H9 (cell line): ENCODE data around the gene ATPAF2. TPM values are rescaled to one million over a fixed set of nuclear protein-coding genes. Genes with fewer than 3 reads are reported as not detected.
A peak's percentile ranks its signal among the peaks of the same experiment; 100 is the strongest.

ENCODE experiments used
- DNase-seq: peaks from one replicate; pipeline ENCODE4 v3.0.0-alpha.2; 2017
- H2AFZ ChIP-seq: one replicate; pipeline ENCODE4 v1.6.1; 2013; ENCODE audit warnings: mild to moderate bottlenecking, low read length, control low read depth, moderate library complexity
- H2AK5ac ChIP-seq: 2 replicates; pipeline ENCODE4 v1.6.1; 2013; ENCODE audit warnings: low read length, control low read depth, mixed read lengths; ENCODE audit not compliant: insufficient read length
- H2BK120ac ChIP-seq: one replicate; pipeline ENCODE4 v1.6.1; 2013; ENCODE audit warnings: low read depth, mild to moderate bottlenecking, low read length, control low read depth, inconsistent platforms; ENCODE audit not compliant: poor library complexity, severe bottlenecking
- H2BK12ac ChIP-seq: 2 replicates; pipeline ENCODE4 v1.6.1; 2013; ENCODE audit warnings: low read length, control low read depth, mixed read lengths, low read depth; ENCODE audit not compliant: insufficient read length
- H2BK15ac ChIP-seq: 2 replicates; pipeline ENCODE4 v1.6.1; 2013; ENCODE audit warnings: low read depth, low read length, control low read depth
- H2BK20ac ChIP-seq: one replicate; pipeline ENCODE4 v1.6.1; 2013; ENCODE audit warnings: low read depth, mild to moderate bottlenecking, low read length, control low read depth, inconsistent platforms; ENCODE audit not compliant: poor library complexity, severe bottlenecking
- H2BK5ac ChIP-seq: 2 replicates; pipeline ENCODE4 v1.6.1; 2013; ENCODE audit warnings: low read length, control low read depth, mixed read lengths; ENCODE audit not compliant: insufficient read length
- H3K14ac ChIP-seq: 2 replicates; pipeline ENCODE4 v1.6.1; 2013; ENCODE audit warnings: low read length, control low read depth; ENCODE audit not compliant: insufficient read depth
- H3K18ac ChIP-seq: 2 replicates; pipeline ENCODE4 v1.6.1; 2013; ENCODE audit warnings: low read depth, mild to moderate bottlenecking, mixed read lengths, low read length, control low read depth; ENCODE audit not compliant: insufficient read length
- H3K23ac ChIP-seq: 2 replicates; pipeline ENCODE4 v1.6.1; 2013; ENCODE audit warnings: low read length, control low read depth, mixed read lengths, low read depth; ENCODE audit not compliant: insufficient read length
- H3K23me2 ChIP-seq: 2 replicates; pipeline ENCODE4 v1.6.1; 2013; ENCODE audit warnings: low read depth, mild to moderate bottlenecking, mixed read lengths, low read length, control low read depth; ENCODE audit not compliant: insufficient read length, poor library complexity, severe bottlenecking
- H3K27ac ChIP-seq: 2 replicates; pipeline ENCODE4 v1.5.1; 2013; ENCODE audit warnings: low read length, control low read depth, mixed read lengths, low read depth; ENCODE audit not compliant: insufficient read length
- H3K27me3 ChIP-seq: 2 replicates; pipeline ENCODE4 v1.6.1; 2013; ENCODE audit warnings: low read length, control low read depth, inconsistent platforms; ENCODE audit not compliant: insufficient read depth
- H3K4ac ChIP-seq: 2 replicates; pipeline ENCODE4 v1.6.1; 2013; ENCODE audit warnings: low read depth, mild to moderate bottlenecking, control low read depth, inconsistent platforms, low read length, moderate library complexity
- H3K4me1 ChIP-seq: 2 replicates; pipeline ENCODE4 v1.6.1; 2013; ENCODE audit warnings: low read length, control low read depth, inconsistent platforms; ENCODE audit not compliant: insufficient read depth
- H3K4me2 ChIP-seq: 2 replicates; pipeline ENCODE4 v1.6.1; 2013; ENCODE audit warnings: low read length, control low read depth, mixed read lengths; ENCODE audit not compliant: insufficient read length, insufficient read depth
- H3K56ac ChIP-seq: 2 replicates; pipeline ENCODE4 v1.6.1; 2013; ENCODE audit warnings: low read depth, mild to moderate bottlenecking, mixed read lengths, low read length, control low read depth; ENCODE audit not compliant: insufficient read length
- H3K79me1 ChIP-seq: 2 replicates; pipeline ENCODE4 v1.6.1; 2013; ENCODE audit warnings: low read depth, mild to moderate bottlenecking, moderate library complexity, low read length, control low read depth, inconsistent platforms; ENCODE audit not compliant: insufficient read depth, poor library complexity, severe bottlenecking
- H3K79me2 ChIP-seq: 2 replicates; pipeline ENCODE4 v1.6.1; 2013; ENCODE audit warnings: low read length, control low read depth, inconsistent platforms; ENCODE audit not compliant: insufficient read depth
- H3K9ac ChIP-seq: 2 replicates; pipeline ENCODE4 v1.6.1; 2013; ENCODE audit warnings: low read length, control low read depth, mixed read lengths; ENCODE audit not compliant: insufficient read length; ENCODE audit errors: extremely low read depth
- H3K9me3 ChIP-seq: one replicate; pipeline ENCODE4 v1.6.1; 2013; ENCODE audit warnings: low read depth, low read length, inconsistent platforms; ENCODE audit not compliant: control insufficient read depth
- H3T11ph ChIP-seq: one replicate; pipeline ENCODE4 v1.6.1; 2013; ENCODE audit warnings: mild to moderate bottlenecking, low read length, control low read depth, inconsistent platforms
- H4K20me1 ChIP-seq: one replicate; pipeline ENCODE4 v1.6.1; 2013; ENCODE audit not compliant: control insufficient read depth, insufficient read length, insufficient read depth
- H4K5ac ChIP-seq: 2 replicates; pipeline ENCODE4 v1.6.1; 2013; ENCODE audit warnings: low read depth, mild to moderate bottlenecking, mixed read lengths, low read length, control low read depth; ENCODE audit not compliant: insufficient read length
- H4K8ac ChIP-seq: replicated peaks from 2 replicates; pipeline ENCODE4 v1.6.1; 2013; ENCODE audit warnings: low read length, control low read depth, mixed read lengths, low read depth; ENCODE audit not compliant: insufficient read length
- H4K91ac ChIP-seq: 2 replicates; pipeline ENCODE4 v1.6.1; 2013; ENCODE audit warnings: low read depth, mild to moderate bottlenecking, moderate library complexity, mixed read lengths, low read length, control low read depth; ENCODE audit not compliant: insufficient read length
- H3K27ac Mint-ChIP-seq, 3 experiments: 2 replicates in 2 of 3; 3 replicates in 1 of 3; pipeline ENCODE4 v1.8.0; 2020 to 2021; ENCODE audit warnings: mixed read lengths in 3 of 3, mild to moderate bottlenecking in 1 of 3, moderate library complexity in 1 of 3
- H3K27me3 Mint-ChIP-seq: 2 replicates; pipeline ENCODE4 v1.8.0; 2021; ENCODE audit warnings: low read depth, mild to moderate bottlenecking, moderate library complexity, mixed read lengths
- H3K36me3 Mint-ChIP-seq, 3 experiments: 2 replicates in 2 of 3; 3 replicates in 1 of 3; pipeline ENCODE4 v1.8.0; 2020 to 2021; ENCODE audit warnings: low read depth in 3 of 3, mixed read lengths in 3 of 3; ENCODE audit not compliant: insufficient read depth in 1 of 3
- H3K4me1 Mint-ChIP-seq, 2 experiments: 2 replicates each; pipeline ENCODE4 v1.8.0; 2020; ENCODE audit warnings: mixed read lengths in 2 of 2
- H3K4me3 Mint-ChIP-seq, 2 experiments: 2 replicates in 1 of 2; 3 replicates in 1 of 2; pipeline ENCODE4 v1.8.0; 2020 to 2021; ENCODE audit warnings: mild to moderate bottlenecking in 2 of 2, mixed read lengths in 2 of 2, moderate library complexity in 1 of 2
- H3K9me3 Mint-ChIP-seq, 2 experiments: 2 replicates in 1 of 2; 3 replicates in 1 of 2; pipeline ENCODE4 v1.8.0; 2020; ENCODE audit warnings: mild to moderate bottlenecking in 2 of 2, mixed read lengths in 2 of 2, moderate library complexity in 1 of 2
- WGBS: extraction: QIAGEN DNeasy Blood & Tissue Kit; methylation state at CpG from one replicate; pipeline ENCODE4 v1.1.7; 2013; ENCODE audit warnings: missing lambda C conversion rate, low lambda C conversion rate, mixed read lengths; ENCODE audit not compliant: insufficient read length; ENCODE audit errors: extremely low coverage; 5-methylcytosine and 5-hydroxymethylcytosine counted together
- total RNA-seq: library from RNA; stranded (reverse); gene quantifications from 2 replicates; pipeline ENCODE4 v1.2.1, GENCODE V29; 2021
- TF ChIP-seq, protein P1 (sequence below): fragments of 200-600 bp; sonication (generic); conservative IDR thresholded peaks from 3 replicates; pipeline ENCODE4 v1.8.0; 2021; ENCODE audit warnings: antibody characterized with exemption, mild to moderate bottlenecking

Gene ATPAF2
- total RNA-seq, 1 experiment from 2014 or later: 21.4 TPM

DNA sequence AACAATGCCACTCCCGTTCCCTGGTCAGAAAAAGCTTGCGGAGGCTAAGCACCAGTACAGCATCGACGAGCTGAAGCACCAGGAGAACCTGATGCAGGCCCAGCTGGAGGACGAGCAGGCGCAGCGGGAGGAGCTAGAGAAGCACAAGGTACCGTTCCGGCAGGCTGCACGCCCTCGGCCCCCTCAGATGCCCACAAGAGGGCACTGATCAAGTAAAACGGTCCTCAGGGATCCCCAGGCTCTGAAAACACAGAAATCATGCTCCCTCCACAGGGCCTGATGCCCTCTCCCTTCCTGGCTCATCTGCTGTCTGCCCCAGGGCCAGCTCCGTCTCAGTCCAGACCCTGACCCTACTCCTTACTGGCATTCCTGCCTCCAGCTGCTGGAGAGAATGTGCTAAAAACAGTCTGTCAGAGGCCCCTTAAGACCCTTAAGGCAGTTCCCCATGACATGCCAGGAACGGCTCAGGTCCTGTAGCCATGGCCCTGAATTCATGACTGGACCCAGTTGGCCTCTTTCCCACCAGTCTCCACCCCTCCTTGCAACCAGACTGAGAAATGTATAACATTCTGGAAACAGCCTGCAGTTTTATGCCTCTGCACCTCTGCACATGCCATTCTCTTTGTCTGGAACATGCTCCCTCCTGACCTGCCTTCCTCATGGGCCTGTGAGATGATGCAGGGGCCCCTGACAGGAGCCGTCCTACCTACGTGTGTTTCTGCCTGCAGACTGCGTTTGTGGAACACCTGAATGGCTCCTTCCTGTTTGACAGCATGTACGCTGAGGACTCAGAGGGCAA, 44.5 kb downstream of the ATPAF2 start:
- H3K4ac ChIP-seq: no peak overlapping the region
- no peaks in the 10 kb centered on the region for H3K4me1 ChIP-seq
- H3K79me2 ChIP-seq: no peaks in the 10 kb centered on the region
- no peak overlapping the region for H2BK15ac ChIP-seq
- H3K4me1 Mint-ChIP-seq: peaks cover 2 to 5% of the 10 kb centered on the region in 2 experiments; a peak in 1 of 4 replicates
- TF ChIP-seq, protein P1, sequence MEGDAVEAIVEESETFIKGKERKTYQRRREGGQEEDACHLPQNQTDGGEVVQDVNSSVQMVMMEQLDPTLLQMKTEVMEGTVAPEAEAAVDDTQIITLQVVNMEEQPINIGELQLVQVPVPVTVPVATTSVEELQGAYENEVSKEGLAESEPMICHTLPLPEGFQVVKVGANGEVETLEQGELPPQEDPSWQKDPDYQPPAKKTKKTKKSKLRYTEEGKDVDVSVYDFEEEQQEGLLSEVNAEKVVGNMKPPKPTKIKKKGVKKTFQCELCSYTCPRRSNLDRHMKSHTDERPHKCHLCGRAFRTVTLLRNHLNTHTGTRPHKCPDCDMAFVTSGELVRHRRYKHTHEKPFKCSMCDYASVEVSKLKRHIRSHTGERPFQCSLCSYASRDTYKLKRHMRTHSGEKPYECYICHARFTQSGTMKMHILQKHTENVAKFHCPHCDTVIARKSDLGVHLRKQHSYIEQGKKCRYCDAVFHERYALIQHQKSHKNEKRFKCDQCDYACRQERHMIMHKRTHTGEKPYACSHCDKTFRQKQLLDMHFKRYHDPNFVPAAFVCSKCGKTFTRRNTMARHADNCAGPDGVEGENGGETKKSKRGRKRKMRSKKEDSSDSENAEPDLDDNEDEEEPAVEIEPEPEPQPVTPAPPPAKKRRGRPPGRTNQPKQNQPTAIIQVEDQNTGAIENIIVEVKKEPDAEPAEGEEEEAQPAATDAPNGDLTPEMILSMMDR: peak; percentile 78
- no peak overlapping the region for H4K5ac ChIP-seq
- no peak overlapping the region for H3K9ac ChIP-seq
- no peak overlapping the region for H2AK5ac ChIP-seq
- no peak overlapping the region for H3K4me3 Mint-ChIP-seq
- H2BK12ac ChIP-seq: no peak overlapping the region
- H3K27ac Mint-ChIP-seq: no peak overlapping the region
- H4K91ac ChIP-seq: no peak overlapping the region
- no peaks in the 10 kb centered on the region for H3K36me3 Mint-ChIP-seq
- peaks cover 3% of the 10 kb centered on the region for H3K23me2 ChIP-seq
- no peak overlapping the region for H3K23ac ChIP-seq
- H3K27me3 Mint-ChIP-seq: peaks cover 4% of the 10 kb centered on the region
- H2BK5ac ChIP-seq: no peak overlapping the region
- no peak overlapping the region for H3K27ac ChIP-seq
- H4K8ac ChIP-seq: no peak overlapping the region
- no peak overlapping the region for H3T11ph ChIP-seq
- no CpG with 5 or more reads among the region's 18 CpGs for WGBS
- no peaks in the 10 kb centered on the region for H3K27me3 ChIP-seq
- no peak overlapping the region for H3K14ac ChIP-seq
- H3K56ac ChIP-seq: no peak overlapping the region
- H2AFZ ChIP-seq: no peak overlapping the region
- no peaks in the 10 kb centered on the region for H3K9me3 ChIP-seq
- H3K4me2 ChIP-seq: no peak overlapping the region
- H3K79me1 ChIP-seq: no peaks in the 10 kb centered on the region
- no peak overlapping the region for H3K18ac ChIP-seq
- no peaks in the 10 kb centered on the region for H3K9me3 Mint-ChIP-seq
- H2BK120ac ChIP-seq: no peak overlapping the region
- H4K20me1 ChIP-seq: no peaks in the 10 kb centered on the region
- H2BK20ac ChIP-seq: no peak overlapping the region
- DNase-seq: peak; percentile 92
